ENCODE results near the gene HSF4. TPM values are rescaled to one million over a fixed set of nuclear protein-coding genes. Genes with fewer than 3 reads are reported as not detected.

The HSF4 gene
- polyA plus RNA-seq, 4 donors, result 4.6 to 15.1 (median 7.6) TPM

GRCh38 chr16:67128887-67129286 is 35.7 kb upstream of the HSF4 start:
- Histone ChIP-seq H3K4me3 (ENCODE audit: low read depth in 1 of 3, low read length in 3 of 3) (no peak overlapping the region), H3K27ac (ENCODE audit: low read depth in 1 of 3, low read length in 2 of 3) (no peak overlapping the region), H3K9me3 (ENCODE audit: control insufficient read depth in 2 of 2, insufficient read depth in 1 of 2, low read depth in 1 of 2, low read length in 1 of 2) (no peaks in the 10 kb centered on the region), H3K4me1 (ENCODE audit: control insufficient read depth in 3 of 3, insufficient read depth in 2 of 3, low read depth in 1 of 3, low read length in 2 of 3) (no peaks in the 10 kb centered on the region), H3K36me3 (ENCODE audit: control insufficient read depth in 3 of 3, insufficient read depth in 2 of 3, low read depth in 1 of 3, low read length in 3 of 3) (peaks cover 6 to 40% (median 7%) of the 10 kb centered on the region in 3 donors), H3K27me3 (ENCODE audit: control insufficient read depth in 3 of 3, insufficient read depth in 3 of 3, low read length in 3 of 3) (no peaks in the 10 kb centered on the region)
- DNase-seq (no peak), FAIRE-seq (no peak)
- WGBS, 3 donors, result 93 to 96% (median 95%) methylated on average over 3 of the region's 3 CpGs

- Histone ChIP-seq H3K4me1 (ENCODE audit: control insufficient read depth in 3 of 3, insufficient read depth in 2 of 3, low read depth in 1 of 3, low read length in 2 of 3) (no peaks in the 10 kb centered on the region), H3K9me3 (ENCODE audit: control insufficient read depth in 2 of 2, insufficient read depth in 1 of 2, low read depth in 1 of 2, low read length in 1 of 2) (no peaks in the 10 kb centered on the region), H3K36me3 (ENCODE audit: control insufficient read depth in 3 of 3, insufficient read depth in 2 of 3, low read depth in 1 of 3, low read length in 3 of 3) (peaks cover 7 to 42% (median 12%) of the 10 kb centered on the region in 3 donors), H3K4me3 (ENCODE audit: low read depth in 1 of 3, low read length in 3 of 3) (no peak overlapping the region), H3K27ac (ENCODE audit: low read depth in 1 of 3, low read length in 2 of 3) (no peak overlapping the region), H3K27me3 (ENCODE audit: control insufficient read depth in 3 of 3, insufficient read depth in 3 of 3, low read length in 3 of 3) (no peaks in the 10 kb centered on the region)
- DNase-seq (no peak), FAIRE-seq (no peak)
- WGBS, 3 donors, result 93 to 98% (median 97%) methylated on average over 3 of the region's 3 CpGs
These were observed 35.1 kb upstream of the HSF4 start for GRCh38 chr16:67129422-67129821.

GRCh38 chr16:67137605-67138004 is 26.9 kb upstream of the HSF4 start:
- FAIRE-seq (no peak), DNase-seq (peak in 1 of 2 donors; percentile 74)
- H3K27me3 ChIP-seq (ENCODE audit: control insufficient read depth in 3 of 3, insufficient read depth in 3 of 3, low read length in 3 of 3), result no peaks in the 10 kb centered on the region
- 58 to 70% (median 59%) methylated on average over 3 of the region's 3 CpGs for WGBS, 3 donors
- peaks cover 7 to 71% (median 30%) of the 10 kb centered on the region in 3 donors for H3K36me3 ChIP-seq (ENCODE audit: control insufficient read depth in 3 of 3, insufficient read depth in 2 of 3, low read depth in 1 of 3, low read length in 3 of 3)
- peak overlapping the region in 1 of 3 donors; percentile 36 for H3K27ac ChIP-seq (ENCODE audit: low read depth in 1 of 3, low read length in 2 of 3)
- no peaks in the 10 kb centered on the region for H3K9me3 ChIP-seq (ENCODE audit: control insufficient read depth in 2 of 2, insufficient read depth in 1 of 2, low read depth in 1 of 2, low read length in 1 of 2)
- no peak overlapping the region for H3K4me3 ChIP-seq (ENCODE audit: low read depth in 1 of 3, low read length in 3 of 3)
- peaks cover 0 to 5% (median 0%) of the 10 kb centered on the region in 3 donors for H3K4me1 ChIP-seq (ENCODE audit: control insufficient read depth in 3 of 3, insufficient read depth in 2 of 3, low read depth in 1 of 3, low read length in 2 of 3)

- H3K4me1 ChIP-seq (ENCODE audit: control insufficient read depth in 3 of 3, insufficient read depth in 2 of 3, low read depth in 1 of 3, low read length in 2 of 3), result peaks cover 0 to 5% (median 0%) of the 10 kb centered on the region in 3 donors
- H3K36me3 ChIP-seq (ENCODE audit: control insufficient read depth in 3 of 3, insufficient read depth in 2 of 3, low read depth in 1 of 3, low read length in 3 of 3), result peaks cover 11 to 80% (median 21%) of the 10 kb centered on the region in 3 donors
- H3K27ac ChIP-seq (ENCODE audit: low read depth in 1 of 3, low read length in 2 of 3), result no peak overlapping the region
- WGBS, 3 donors, result 97 to 99% (median 99%) methylated on average over 13 of the region's 13 CpGs
- no peaks in the 10 kb centered on the region for H3K9me3 ChIP-seq (ENCODE audit: control insufficient read depth in 2 of 2, insufficient read depth in 1 of 2, low read depth in 1 of 2, low read length in 1 of 2)
- no peak overlapping the region for H3K4me3 ChIP-seq (ENCODE audit: low read depth in 1 of 3, low read length in 3 of 3)
- FAIRE-seq, result no peak
- DNase-seq, result no peak
- H3K27me3 ChIP-seq (ENCODE audit: control insufficient read depth in 3 of 3, insufficient read depth in 3 of 3, low read length in 3 of 3), result no peaks in the 10 kb centered on the region
These were observed 23.2 kb upstream of the HSF4 start for GRCh38 chr16:67141391-67141790.

- H3K27ac ChIP-seq (ENCODE audit: low read depth in 1 of 3, low read length in 2 of 3), result no peak overlapping the region
- DNase-seq (no peak), FAIRE-seq (no peak)
- H3K4me1 ChIP-seq (ENCODE audit: control insufficient read depth in 3 of 3, insufficient read depth in 2 of 3, low read depth in 1 of 3, low read length in 2 of 3), result peaks cover 0 to 5% (median 0%) of the 10 kb centered on the region in 3 donors
- no peak overlapping the region for H3K4me3 ChIP-seq (ENCODE audit: low read depth in 1 of 3, low read length in 3 of 3)
- H3K9me3 ChIP-seq (ENCODE audit: control insufficient read depth in 2 of 2, insufficient read depth in 1 of 2, low read depth in 1 of 2, low read length in 1 of 2), result no peaks in the 10 kb centered on the region
- H3K36me3 ChIP-seq (ENCODE audit: control insufficient read depth in 3 of 3, insufficient read depth in 2 of 3, low read depth in 1 of 3, low read length in 3 of 3), result peaks cover 11 to 84% (median 26%) of the 10 kb centered on the region in 3 donors
- 93 to 99% (median 94%) methylated on average over 8 to 9 of the region's 9 CpGs for WGBS, 3 donors
- no peaks in the 10 kb centered on the region for H3K27me3 ChIP-seq (ENCODE audit: control insufficient read depth in 3 of 3, insufficient read depth in 3 of 3, low read length in 3 of 3)
These were observed 22.2 kb upstream of the HSF4 start for GRCh38 chr16:67142342-67142741.

- Histone ChIP-seq H3K4me3 (ENCODE audit: low read depth in 1 of 3, low read length in 3 of 3) (no peak overlapping the region), H3K9me3 (ENCODE audit: control insufficient read depth in 2 of 2, insufficient read depth in 1 of 2, low read depth in 1 of 2, low read length in 1 of 2) (no peaks in the 10 kb centered on the region), H3K27ac (ENCODE audit: low read depth in 1 of 3, low read length in 2 of 3) (no peak overlapping the region), H3K27me3 (ENCODE audit: control insufficient read depth in 3 of 3, insufficient read depth in 3 of 3, low read length in 3 of 3) (peaks cover 0 to 10% (median 0%) of the 10 kb centered on the region in 3 donors), H3K36me3 (ENCODE audit: control insufficient read depth in 3 of 3, insufficient read depth in 2 of 3, low read depth in 1 of 3, low read length in 3 of 3) (peaks cover 11 to 91% (median 24%) of the 10 kb centered on the region in 3 donors), H3K4me1 (ENCODE audit: control insufficient read depth in 3 of 3, insufficient read depth in 2 of 3, low read depth in 1 of 3, low read length in 2 of 3) (no peaks in the 10 kb centered on the region)
- no peak for FAIRE-seq
- WGBS, 3 donors, result 96% methylated on average over 2 of the region's 2 CpGs
- no peak for DNase-seq
These were observed 19.6 kb upstream of the HSF4 start for GRCh38 chr16:67144943-67145342.

- Histone ChIP-seq H3K36me3 (ENCODE audit: control insufficient read depth in 3 of 3, insufficient read depth in 2 of 3, low read depth in 1 of 3, low read length in 3 of 3) (peaks cover 11 to 85% (median 21%) of the 10 kb centered on the region in 3 donors), H3K4me3 (ENCODE audit: low read depth in 1 of 3, low read length in 3 of 3) (no peak overlapping the region), H3K27ac (ENCODE audit: low read depth in 1 of 3, low read length in 2 of 3) (no peak overlapping the region), H3K27me3 (ENCODE audit: control insufficient read depth in 3 of 3, insufficient read depth in 3 of 3, low read length in 3 of 3) (peaks cover 0 to 18% (median 0%) of the 10 kb centered on the region in 3 donors), H3K9me3 (ENCODE audit: control insufficient read depth in 2 of 2, insufficient read depth in 1 of 2, low read depth in 1 of 2, low read length in 1 of 2) (no peaks in the 10 kb centered on the region), H3K4me1 (ENCODE audit: control insufficient read depth in 3 of 3, insufficient read depth in 2 of 3, low read depth in 1 of 3, low read length in 2 of 3) (peaks cover 0 to 5% (median 0%) of the 10 kb centered on the region in 3 donors)
- DNase-seq (no peak), FAIRE-seq (no peak)
- WGBS, 3 donors, result 87 to 95% (median 91%) methylated on average over 2 of the region's 2 CpGs
These were observed 18.8 kb upstream of the HSF4 start for GRCh38 chr16:67145746-67146145.

GRCh38 chr16:67146523-67147357 is 17.8 kb upstream of the HSF4 start:
- Histone ChIP-seq H3K27ac (ENCODE audit: low read depth in 1 of 3, low read length in 2 of 3) (no peak overlapping the region), H3K9me3 (ENCODE audit: control insufficient read depth in 2 of 2, insufficient read depth in 1 of 2, low read depth in 1 of 2, low read length in 1 of 2) (no peaks in the 10 kb centered on the region), H3K36me3 (ENCODE audit: control insufficient read depth in 3 of 3, insufficient read depth in 2 of 3, low read depth in 1 of 3, low read length in 3 of 3) (peaks cover 7 to 75% (median 14%) of the 10 kb centered on the region in 3 donors), H3K4me3 (ENCODE audit: low read depth in 1 of 3, low read length in 3 of 3) (no peak overlapping the region), H3K4me1 (ENCODE audit: control insufficient read depth in 3 of 3, insufficient read depth in 2 of 3, low read depth in 1 of 3, low read length in 2 of 3) (peaks cover 0 to 15% (median 0%) of the 10 kb centered on the region in 3 donors), H3K27me3 (ENCODE audit: control insufficient read depth in 3 of 3, insufficient read depth in 3 of 3, low read length in 3 of 3) (peaks cover 0 to 28% (median 0%) of the 10 kb centered on the region in 3 donors)
- DNase-seq (peak in 1 of 2 donors; percentile 20), FAIRE-seq (no peak)
- WGBS, 3 donors, result 84 to 91% (median 87%) methylated on average over 7 of the region's 7 CpGs
